GM21786 (cell line): ENCODE data around the gene C16orf95.

ENCODE experiments used
- ATAC-seq: cut with Tn5 transposase; IDR thresholded peaks from one replicate; pipeline ENCODE4 v1.9.1; 2021; ENCODE audit not compliant: unreplicated experiment

The C16orf95 gene

GRCh38 chr16:87333581-87334331, 16.6 kb upstream of the C16orf95 start:
- no peak for ATAC-seq

GRCh38 chr16:87333101-87333500, 15.9 kb upstream of the C16orf95 start:
- ATAC-seq: no peak

GRCh38 chr16:87332150-87332549, 15.0 kb upstream of the C16orf95 start:
- no peak for ATAC-seq

GRCh38 chr16:87331241-87331801, 14.1 kb upstream of the C16orf95 start:
- ATAC-seq: no peak

- no peak for ATAC-seq
Measured at GRCh38 chr16:87330646-87331045, 13.5 kb upstream of the C16orf95 start.

GRCh38 chr16:87330257-87330624, 13.0 kb upstream of the C16orf95 start:
- no peak for ATAC-seq

- ATAC-seq: no peak
Measured at GRCh38 chr16:87329436-87330256, 12.5 kb upstream of the C16orf95 start.

GRCh38 chr16:87328846-87329245, 11.7 kb upstream of the C16orf95 start:
- ATAC-seq: no peak

- no peak for ATAC-seq
Measured at GRCh38 chr16:87327798-87328495, 10.8 kb upstream of the C16orf95 start.

GRCh38 chr16:87326151-87326571, 9.0 kb upstream of the C16orf95 start:
- no peak for ATAC-seq

- no peak for ATAC-seq
Measured at GRCh38 chr16:87325423-87325858, 8.2 kb upstream of the C16orf95 start.

- ATAC-seq: no peak
Measured at GRCh38 chr16:87324411-87325275, 7.5 kb upstream of the C16orf95 start.

- ATAC-seq: no peak
Measured at GRCh38 chr16:87323727-87324410, 6.7 kb upstream of the C16orf95 start.

GRCh38 chr16:87322833-87323726, 5.9 kb upstream of the C16orf95 start:
- no peak for ATAC-seq

GRCh38 chr16:87322360-87322759, 5.2 kb upstream of the C16orf95 start:
- ATAC-seq: no peak

GRCh38 chr16:87321336-87322107, 4.3 kb upstream of the C16orf95 start:
- ATAC-seq: no peak

GRCh38 chr16:87320510-87321227, 3.5 kb upstream of the C16orf95 start:
- ATAC-seq: no peak
